Measurements from ENCODE around the gene ID2.
"Not testable (repeated sequence)": the region's sequence is repeated elsewhere in the genome, so short reads cannot be mapped to it uniquely, and the experiment has no call there.

Gene ID2

DNA sequence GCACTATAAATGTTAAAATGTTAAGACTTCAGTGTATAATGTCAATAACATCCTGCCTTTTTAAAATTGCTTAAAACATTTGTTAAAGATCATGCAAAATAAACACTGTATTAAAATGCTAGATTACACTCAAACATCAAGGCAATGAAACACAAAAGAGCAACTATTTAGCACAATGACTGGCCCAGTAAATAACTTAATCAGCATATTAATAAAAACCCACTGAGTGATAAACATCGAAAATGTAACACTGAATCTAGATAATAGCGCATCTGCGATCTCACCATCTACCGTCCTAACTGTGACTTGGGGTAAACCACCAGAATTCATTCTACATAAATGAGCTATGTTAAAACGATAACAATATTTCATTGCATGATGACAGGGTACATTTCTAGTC lies 47.2 kb downstream of the ID2 start:
- not testable (repeated sequence) for H3K9ac ChIP-seq (ENCODE audit: low read length); H3K9me3 ChIP-seq (ENCODE audit: control insufficient read depth, low read depth, low read length); H3K27me3 ChIP-seq (ENCODE audit: control insufficient read depth, insufficient read depth, low read length); H3K4me1 ChIP-seq (ENCODE audit: control insufficient read depth, low read depth, low read length); H3K27ac ChIP-seq (ENCODE audit: low read length); H3K4me3 ChIP-seq (ENCODE audit: low read length)
- peaks cover 12% of the 10 kb centered on the region for H3K36me3 ChIP-seq (ENCODE audit: control insufficient read depth, low read depth, low read length)

DNA sequence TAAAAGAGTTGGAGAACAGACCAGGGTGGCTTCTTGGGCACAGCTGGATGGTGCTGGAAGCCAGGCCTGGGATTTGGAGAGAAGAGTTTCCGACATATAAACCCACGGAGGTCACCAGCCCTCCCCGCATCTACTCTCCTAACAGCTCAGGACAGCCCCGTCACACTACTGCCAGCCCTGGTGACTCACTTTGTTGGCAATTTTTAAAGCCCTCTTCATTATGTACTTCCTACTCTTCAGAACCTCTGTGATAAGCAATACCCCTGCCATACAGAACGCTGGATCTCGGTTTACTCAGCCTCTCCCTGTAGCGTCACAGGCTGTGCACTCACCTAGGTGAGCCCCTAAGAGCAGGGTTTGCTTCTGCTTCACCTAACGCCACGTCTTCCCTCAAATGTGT lies 48.1 kb downstream of the ID2 start:
- Histone ChIP-seq H3K4me1 (ENCODE audit: control insufficient read depth, low read depth, low read length) (no peaks in the 10 kb centered on the region), H3K27me3 (ENCODE audit: control insufficient read depth, insufficient read depth, low read length) (no peaks in the 10 kb centered on the region), H3K4me3 (ENCODE audit: low read length) (no peak overlapping the region), H3K9me3 (ENCODE audit: control insufficient read depth, low read depth, low read length) (no peaks in the 10 kb centered on the region), H3K36me3 (ENCODE audit: control insufficient read depth, low read depth, low read length) (peaks cover 12% of the 10 kb centered on the region), H3K9ac (ENCODE audit: low read length) (no peak overlapping the region), H3K27ac (ENCODE audit: low read length) (no peak overlapping the region)

DNA sequence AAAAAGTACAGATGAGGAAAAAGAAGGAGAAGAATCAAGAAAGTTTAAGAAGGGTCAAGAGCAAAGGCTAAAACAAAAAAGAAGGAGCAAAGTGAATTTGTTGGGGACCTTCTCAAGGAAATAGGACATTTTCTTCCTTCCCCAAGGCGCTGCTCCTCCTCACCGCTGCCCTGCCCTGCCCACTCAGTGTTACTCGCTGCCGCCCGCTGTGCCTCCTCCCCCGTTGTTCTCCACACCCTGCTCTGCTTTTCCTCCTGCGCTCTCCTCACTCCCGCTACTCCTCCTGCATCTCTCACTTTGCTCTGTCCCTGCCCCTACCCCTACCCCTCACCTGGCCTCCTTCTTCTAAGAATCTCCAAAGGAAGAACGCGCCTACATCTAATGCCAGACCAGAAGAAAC lies 50.7 kb downstream of the ID2 start:
- H3K27me3 ChIP-seq (ENCODE audit: control insufficient read depth, insufficient read depth, low read length): no peaks in the 10 kb centered on the region
- no peak overlapping the region for H3K9ac ChIP-seq (ENCODE audit: low read length)
- no peaks in the 10 kb centered on the region for H3K9me3 ChIP-seq (ENCODE audit: control insufficient read depth, low read depth, low read length)
- H3K4me1 ChIP-seq (ENCODE audit: control insufficient read depth, low read depth, low read length): no peaks in the 10 kb centered on the region
- H3K36me3 ChIP-seq (ENCODE audit: control insufficient read depth, low read depth, low read length): peaks cover 12% of the 10 kb centered on the region
- no peak overlapping the region for H3K4me3 ChIP-seq (ENCODE audit: low read length)
- H3K27ac ChIP-seq (ENCODE audit: low read length): no peak overlapping the region
